NB4 (cell line): ENCODE results near the gene IL17A.

Source experiments
- DNase-seq: peaks from one replicate; pipeline ENCODE4 v3.0.0; 2010; ENCODE audit warnings: low read depth
- H3K4me3 ChIP-seq: one replicate; pipeline ENCODE4 v1.5.1; 2011; ENCODE audit warnings: mild to moderate bottlenecking, low read depth, low read length, moderate library complexity
- CTCF ChIP-seq: IDR thresholded peaks from one replicate; pipeline ENCODE4 v1.5.1; 2012; ENCODE audit warnings: low read depth, low read length
- MAX ChIP-seq: IDR thresholded peaks from 2 replicates; pipeline ENCODE4 v1.6.1; 2011; ENCODE audit warnings: low read depth, low read length
- MYC ChIP-seq: IDR thresholded peaks from 2 replicates; pipeline ENCODE4 v1.6.1; 2011; ENCODE audit warnings: low read depth, low read length
- POLR2A ChIP-seq: IDR thresholded peaks from 2 replicates; pipeline ENCODE4 v1.6.1; 2011; ENCODE audit warnings: mild to moderate bottlenecking; ENCODE audit not compliant: insufficient read length; ENCODE audit errors: extremely low read depth

The IL17A gene

GRCh38 chr6:52186075-52186474 lies at the start of gene IL17A:
IL17A (plus strand) TSS chr6:52186375; CDS start chr6:52186432, 57 bp downstream.
- no peak for DNase-seq
- no peak for TF ChIP-seq CTCF
- no peak for TF ChIP-seq MYC
- TF ChIP-seq POLR2A = no peak
- no peak for TF ChIP-seq MAX
- H3K4me3 ChIP-seq = no peak within 1 kb of the TSS

GRCh38 chr6:52136934-52137467 lies 49.2 kb upstream of the IL17A start:
- no peak overlapping the region for H3K4me3 ChIP-seq
- TF ChIP-seq MYC (no peak), POLR2A (no peak), CTCF (no peak), MAX (no peak)
- no peak for DNase-seq

GRCh38 chr6:52138284-52138683 lies 47.9 kb upstream of the IL17A start:
- no peak for TF ChIP-seq MYC
- TF ChIP-seq MAX = no peak
- TF ChIP-seq CTCF = no peak
- TF ChIP-seq POLR2A = no peak
- no peak for DNase-seq
- H3K4me3 ChIP-seq = no peak overlapping the region

GRCh38 chr6:52139985-52140680 lies 46.0 kb upstream of the IL17A start:
- DNase-seq = no peak
- no peak overlapping the region for H3K4me3 ChIP-seq
- TF ChIP-seq CTCF (no peak), MAX (no peak), MYC (no peak), POLR2A (no peak)

GRCh38 chr6:52141596-52141995 lies 44.6 kb upstream of the IL17A start:
- no peak for DNase-seq
- TF ChIP-seq MAX = no peak
- no peak overlapping the region for H3K4me3 ChIP-seq

GRCh38 chr6:52142556-52142955 lies 43.6 kb upstream of the IL17A start:
- no peak overlapping the region for H3K4me3 ChIP-seq
- DNase-seq = no peak
- no peak for TF ChIP-seq MYC
- TF ChIP-seq MAX = no peak
- no peak for TF ChIP-seq CTCF
- TF ChIP-seq POLR2A = no peak
